HG03135 (cell line): ENCODE results near the gene STK31.
"Not testable (repeated sequence)": the region's sequence is repeated elsewhere in the genome, so short reads cannot be mapped to it uniquely, and the experiment has no call there.

ENCODE experiments used
- ATAC-seq: cut with Tn5 transposase; IDR thresholded peaks from one replicate; pipeline ENCODE4 v1.9.1; 2021; ENCODE audit warnings: mild to moderate bottlenecking, moderate library complexity; ENCODE audit not compliant: unreplicated experiment

STK31 gene

GRCh38 chr7:23712368-23713284 lies 2.6 kb downstream of the STK31 start:
- no peak for ATAC-seq

- no peak for ATAC-seq
Observed at GRCh38 chr7:23713285-23714149, 3.5 kb downstream of the STK31 start.

GRCh38 chr7:23714150-23714464 lies 4.1 kb downstream of the STK31 start:
- ATAC-seq, result no peak

- no peak for ATAC-seq
Observed at GRCh38 chr7:23714579-23714978, 4.6 kb downstream of the STK31 start.

GRCh38 chr7:23715099-23715498 lies 5.1 kb downstream of the STK31 start:
- ATAC-seq, result no peak

- ATAC-seq, result no peak
Observed at GRCh38 chr7:23717788-23718187, 7.8 kb downstream of the STK31 start.

GRCh38 chr7:23721456-23721855 lies 11.4 kb downstream of the STK31 start:
- ATAC-seq, result no peak

GRCh38 chr7:23722587-23723216 lies 12.7 kb downstream of the STK31 start:
- ATAC-seq, result not testable (repeated sequence)

GRCh38 chr7:23724113-23724512 lies 14.1 kb downstream of the STK31 start:
- ATAC-seq, result not testable (repeated sequence)

- ATAC-seq, result no peak
Observed at GRCh38 chr7:23742051-23742450, 32.0 kb downstream of the STK31 start.

- no peak for ATAC-seq
Observed at GRCh38 chr7:23743226-23743625, 33.2 kb downstream of the STK31 start.

- ATAC-seq, result no peak
Observed at GRCh38 chr7:23746629-23747028, 36.6 kb downstream of the STK31 start.

- no peak for ATAC-seq
Observed at GRCh38 chr7:23751852-23752251, 41.8 kb downstream of the STK31 start.

GRCh38 chr7:23758839-23759238 lies 48.8 kb downstream of the STK31 start:
- ATAC-seq, result not testable (repeated sequence)

- ATAC-seq, result no peak
Observed at GRCh38 chr7:23759671-23760391, 49.8 kb downstream of the STK31 start.

GRCh38 chr7:23765943-23766342 lies 55.9 kb downstream of the STK31 start:
- no peak for ATAC-seq

- no peak for ATAC-seq
Observed at GRCh38 chr7:23767514-23767913, 57.5 kb downstream of the STK31 start.

GRCh38 chr7:23768022-23768421 lies 58.0 kb downstream of the STK31 start:
- no peak for ATAC-seq

- not testable (repeated sequence) for ATAC-seq
Observed at GRCh38 chr7:23779185-23779800, 69.3 kb downstream of the STK31 start.

- ATAC-seq, result no peak
Observed at GRCh38 chr7:23783115-23783514, 73.1 kb downstream of the STK31 start.
